CD4-positive, alpha-beta T cell treated with Interleukin-15 for 4 hours (primary cell): ENCODE data around the gene GLIS1.
"Not testable (repeated sequence)": the region's sequence is repeated elsewhere in the genome, so short reads cannot be mapped to it uniquely, and the experiment has no call there.

Experiments
- DNase-seq: peaks from one replicate; pipeline ENCODE4 v3.0.0-alpha.2; 2020; ENCODE audit warnings: low spot score

The GLIS1 gene

DNA sequence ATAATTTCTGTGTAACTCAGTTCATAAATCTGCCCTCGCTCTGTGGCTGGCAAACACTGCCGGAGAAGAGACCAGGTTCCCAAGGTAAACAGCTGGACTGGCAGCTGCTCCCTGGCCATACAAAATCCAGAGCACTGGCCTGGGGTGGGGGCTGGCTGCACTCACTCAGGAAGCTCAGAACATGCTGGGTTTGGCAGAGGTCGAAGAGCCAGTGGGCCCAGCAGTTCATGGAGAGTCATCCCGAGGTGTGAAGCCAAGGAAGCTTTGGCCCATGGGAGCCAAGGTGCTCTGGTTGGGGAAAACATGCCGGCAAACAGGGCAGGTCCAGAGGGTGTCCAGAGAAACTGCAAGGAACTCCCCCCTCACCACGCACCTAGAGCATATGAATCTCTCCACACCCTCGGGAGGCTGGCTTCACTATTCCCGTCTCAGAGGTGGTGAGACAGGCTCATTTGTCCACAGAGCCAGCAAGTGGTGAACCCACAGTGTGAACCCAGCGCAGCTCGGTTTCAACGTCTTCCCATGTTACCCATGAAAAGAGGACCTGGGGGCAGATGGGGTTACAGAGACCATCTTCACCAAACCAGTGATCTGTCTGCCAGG lies 177.4 kb downstream of the GLIS1 start:
- no peak for DNase-seq

DNA sequence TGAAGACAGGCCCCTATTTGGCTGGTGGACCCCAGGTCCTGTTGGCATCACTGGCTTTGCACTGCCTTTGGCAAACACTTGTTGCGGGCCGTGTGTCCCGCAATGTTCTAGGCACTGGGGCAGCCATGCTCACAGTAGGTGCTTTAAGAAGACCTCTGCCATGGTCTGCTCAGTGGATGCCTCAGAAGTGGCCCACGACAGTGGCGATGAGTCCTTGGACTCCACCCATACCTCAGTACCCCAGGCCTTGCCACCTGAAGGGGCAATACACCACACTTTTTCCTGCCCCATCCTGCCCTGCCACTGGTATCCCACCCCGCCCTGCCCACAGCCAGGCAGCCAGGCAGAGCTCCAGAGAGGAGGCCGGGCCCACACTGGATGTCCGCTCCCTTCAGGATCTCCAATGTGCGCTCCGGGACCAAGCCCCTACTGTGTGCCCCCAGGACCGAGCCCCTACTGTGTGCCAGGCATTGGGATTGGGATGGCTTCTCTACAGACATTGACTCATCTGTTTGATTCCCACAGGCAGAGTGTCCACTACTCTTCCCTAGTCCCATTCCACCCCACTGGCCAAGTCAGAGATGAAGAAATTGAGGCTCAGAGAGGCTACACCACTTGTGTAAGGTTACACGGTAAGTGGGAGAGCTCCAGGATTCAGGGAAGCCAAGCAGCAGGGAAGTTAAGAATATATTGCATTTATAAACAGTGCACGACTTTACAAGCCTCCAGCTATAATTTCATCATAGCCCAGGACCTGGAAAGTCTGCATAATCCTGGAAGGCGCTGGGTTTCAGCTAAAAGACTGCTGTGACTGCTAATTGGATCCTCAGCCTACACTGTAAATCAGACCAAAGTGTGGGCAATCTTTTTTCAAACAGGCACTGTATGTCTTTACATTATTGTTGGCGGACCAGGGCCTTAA lies 178.1 kb downstream of the GLIS1 start:
- no peak for DNase-seq

DNA sequence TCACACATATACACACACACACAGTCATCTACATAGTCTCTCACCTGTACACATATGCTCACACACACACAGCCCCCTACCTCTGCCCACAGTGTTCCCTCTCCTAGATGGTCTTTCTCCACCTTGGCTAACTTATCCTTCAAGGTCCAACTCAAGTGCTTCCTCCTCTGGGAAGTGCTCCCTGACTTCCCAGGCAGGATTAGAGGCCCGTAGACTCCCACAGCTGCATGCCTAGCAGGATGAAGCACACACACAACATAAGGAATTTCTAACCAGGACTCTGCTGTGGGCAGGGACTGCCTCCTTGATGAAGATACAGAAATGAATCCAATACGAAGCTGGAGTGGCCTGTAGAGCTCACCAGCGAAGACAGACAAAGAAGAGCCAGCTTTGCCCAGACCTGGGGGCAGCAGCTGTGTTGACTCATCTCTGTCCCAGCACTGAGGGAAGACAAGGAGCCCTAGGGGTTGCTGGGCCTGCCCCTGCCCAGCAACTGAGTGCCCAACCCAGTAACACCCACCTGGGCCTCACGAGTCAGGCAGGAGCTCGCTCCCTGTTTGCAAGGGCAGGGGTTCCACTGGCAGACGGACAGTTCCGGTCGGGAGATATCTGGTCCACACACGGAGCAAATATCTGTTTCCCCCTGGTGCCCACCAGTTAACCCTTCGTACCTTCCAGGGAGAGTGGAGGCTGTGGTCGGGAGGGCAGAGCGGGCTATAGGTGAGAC lies 178.9 kb downstream of the GLIS1 start:
- DNase-seq = no peak

DNA sequence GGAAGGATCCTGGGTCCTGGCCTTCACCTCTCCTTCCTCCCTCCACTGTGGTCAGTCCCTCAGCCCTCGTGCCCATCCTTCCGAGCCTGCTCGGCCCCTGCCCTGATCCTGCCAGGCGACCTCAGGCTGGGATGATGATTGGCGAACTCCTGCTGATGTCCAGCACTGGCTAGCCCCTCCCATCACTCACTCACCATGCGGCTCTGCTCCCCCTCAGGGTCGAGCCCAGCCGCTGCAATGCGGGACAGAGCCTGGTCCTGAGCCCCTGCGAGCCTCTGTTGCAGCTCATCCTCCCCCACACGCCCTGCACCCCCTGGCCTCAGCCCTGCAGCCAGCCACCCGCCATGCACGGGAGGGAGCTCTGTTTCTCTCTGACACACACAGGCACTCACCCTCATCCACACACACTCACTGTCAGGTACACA lies 179.6 kb downstream of the GLIS1 start:
- DNase-seq = no peak

DNA sequence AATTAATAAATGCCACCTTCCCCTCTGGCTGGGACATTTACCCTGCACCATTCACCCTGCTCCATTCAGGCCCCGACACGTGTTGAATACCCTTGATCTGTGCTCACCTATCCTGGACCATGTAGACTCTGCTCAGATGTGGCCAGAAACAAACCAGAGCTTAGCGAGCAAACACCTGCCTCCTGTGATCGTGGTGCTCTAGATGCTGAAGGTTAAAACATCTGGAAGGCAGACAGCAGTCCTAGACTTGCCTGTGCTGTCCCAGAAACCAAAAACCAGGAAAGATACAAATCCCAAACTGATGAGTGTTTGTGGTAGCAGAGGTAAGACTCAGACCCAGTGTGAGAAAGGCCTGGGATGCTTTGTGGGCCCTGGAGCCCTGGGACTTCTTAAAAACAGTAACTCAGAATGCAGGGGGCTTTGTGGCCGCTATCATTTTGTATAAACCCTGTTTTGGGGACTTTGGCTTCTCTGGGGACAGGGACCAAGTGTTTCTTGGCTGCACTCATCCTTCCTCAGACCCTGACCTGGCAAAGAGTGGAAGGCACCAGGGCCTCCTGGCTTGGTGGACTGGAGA lies 180.1 kb downstream of the GLIS1 start:
- no peak for DNase-seq

DNA sequence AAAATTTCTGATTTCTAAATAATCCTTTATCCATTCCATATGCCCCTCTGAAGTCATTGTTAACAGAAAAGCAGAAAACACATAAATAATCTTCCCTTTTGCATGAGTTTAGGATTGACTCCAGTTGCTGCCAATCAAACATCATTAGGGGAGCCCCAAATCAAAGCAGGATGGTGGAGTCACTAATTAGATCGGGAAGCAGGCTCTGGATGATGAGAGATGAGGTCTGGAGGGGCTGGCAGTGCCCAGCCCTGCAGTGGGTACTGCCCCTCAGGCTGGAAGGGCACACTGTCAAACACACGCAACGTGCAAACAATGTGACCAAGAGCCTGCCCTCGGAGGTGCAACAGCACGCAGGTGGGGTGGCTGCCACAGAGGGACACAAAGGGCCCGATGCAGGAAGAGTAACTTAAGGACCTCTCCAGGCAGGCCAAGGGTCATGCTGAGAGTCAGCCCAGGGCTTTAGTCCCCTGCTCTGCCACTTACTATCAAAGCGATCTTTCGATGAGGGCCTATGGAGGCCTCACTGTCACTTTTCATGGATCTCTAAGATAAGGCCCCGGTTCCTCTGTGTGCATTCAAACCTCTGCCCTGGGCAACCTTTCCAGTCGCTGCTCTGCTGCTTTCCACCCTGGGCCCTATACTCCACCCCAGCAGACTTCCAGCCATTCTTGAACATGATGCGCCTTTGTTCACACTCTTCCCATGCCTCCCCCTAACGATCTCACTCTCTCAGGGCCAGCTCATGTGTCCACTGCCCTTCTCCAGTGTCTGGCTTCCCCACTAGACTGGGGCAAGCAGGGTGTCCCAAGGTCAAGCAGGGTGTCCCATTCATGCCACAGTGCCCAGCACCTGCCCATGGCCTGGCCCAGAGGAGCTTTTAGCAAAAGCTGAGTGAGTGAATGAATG lies 180.9 kb downstream of the GLIS1 start:
- no peak for DNase-seq

DNA sequence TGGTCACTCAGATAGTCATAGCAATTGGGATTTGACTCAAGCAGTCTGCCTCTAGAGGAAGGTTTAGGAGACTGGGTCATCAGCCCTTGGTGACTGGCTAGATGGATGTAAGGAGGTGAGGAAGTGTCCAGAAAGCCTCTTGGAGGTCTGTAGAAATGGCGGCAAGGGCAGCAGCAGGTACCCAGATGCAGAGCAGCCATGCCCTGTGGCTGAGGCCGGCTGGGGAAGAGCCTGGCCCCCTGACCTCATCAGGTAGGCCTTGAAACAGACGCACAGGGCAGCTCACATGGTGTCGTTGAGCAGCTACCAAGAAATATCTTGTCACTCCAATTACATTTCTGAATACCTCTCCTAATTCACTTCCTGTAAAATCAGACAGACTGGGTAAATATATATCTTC lies 181.6 kb downstream of the GLIS1 start:
- DNase-seq = no peak

DNA sequence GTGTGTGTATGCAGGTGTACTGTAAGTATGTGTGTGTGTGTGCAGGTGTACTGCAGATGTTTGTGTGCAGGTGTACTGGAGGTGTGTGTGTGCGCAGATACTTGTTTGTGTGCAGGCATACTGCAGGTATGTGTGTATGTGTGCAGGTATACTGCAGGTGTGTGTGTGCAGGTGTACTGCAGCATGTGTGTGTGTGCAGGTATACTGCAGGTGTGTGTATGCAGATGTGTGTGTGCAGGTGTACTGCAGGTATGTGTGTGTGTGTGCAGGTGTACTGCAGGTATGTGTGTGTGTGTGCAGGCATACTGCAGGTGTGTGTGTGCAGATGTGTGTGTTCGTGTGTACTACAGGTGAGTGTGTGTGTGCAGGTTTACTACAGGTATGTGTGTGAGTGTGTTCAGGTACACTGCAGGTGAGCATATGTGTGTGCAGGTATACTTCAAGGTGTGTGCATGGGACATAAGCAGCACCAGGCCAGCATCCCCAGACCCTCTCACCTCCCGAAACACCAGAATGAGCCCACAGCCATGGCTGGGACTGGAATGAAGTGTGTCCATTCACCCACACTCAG lies 182.2 kb downstream of the GLIS1 start:
- DNase-seq = no peak

DNA sequence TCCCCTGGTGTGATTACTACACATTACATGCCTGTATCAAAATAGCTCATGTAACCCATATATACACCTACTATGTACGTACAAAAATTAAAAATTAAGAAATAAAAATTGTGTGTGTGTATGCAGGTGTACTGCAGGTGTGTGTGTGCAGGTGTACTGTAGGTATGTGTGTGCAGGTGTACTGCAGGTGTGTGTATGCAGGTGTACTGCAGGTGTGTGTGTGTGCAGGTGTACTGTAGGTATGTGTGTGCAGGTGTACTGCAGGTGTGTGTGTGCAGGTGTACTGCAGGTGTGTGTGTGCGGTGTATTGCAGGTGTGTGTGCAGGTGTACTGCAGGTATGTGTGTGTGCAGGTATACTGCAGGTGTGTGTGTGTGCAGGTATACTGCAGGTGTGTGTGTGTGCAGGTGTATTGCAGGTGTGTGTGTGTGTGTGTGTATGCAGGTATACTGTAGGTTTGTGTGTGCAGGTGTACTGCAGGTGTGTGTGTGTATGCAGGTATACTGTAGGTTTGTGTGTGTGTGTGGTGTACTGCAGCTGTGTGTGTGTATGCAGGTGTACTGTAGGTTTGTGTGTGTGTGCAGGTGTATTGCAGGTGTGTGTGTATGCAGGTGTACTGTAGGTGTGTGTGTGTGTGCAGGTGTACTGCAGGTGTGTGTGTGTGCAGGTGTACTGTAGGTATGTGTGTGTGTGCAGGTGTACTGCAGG lies 183.2 kb downstream of the GLIS1 start:
- not testable (repeated sequence) for DNase-seq

DNA sequence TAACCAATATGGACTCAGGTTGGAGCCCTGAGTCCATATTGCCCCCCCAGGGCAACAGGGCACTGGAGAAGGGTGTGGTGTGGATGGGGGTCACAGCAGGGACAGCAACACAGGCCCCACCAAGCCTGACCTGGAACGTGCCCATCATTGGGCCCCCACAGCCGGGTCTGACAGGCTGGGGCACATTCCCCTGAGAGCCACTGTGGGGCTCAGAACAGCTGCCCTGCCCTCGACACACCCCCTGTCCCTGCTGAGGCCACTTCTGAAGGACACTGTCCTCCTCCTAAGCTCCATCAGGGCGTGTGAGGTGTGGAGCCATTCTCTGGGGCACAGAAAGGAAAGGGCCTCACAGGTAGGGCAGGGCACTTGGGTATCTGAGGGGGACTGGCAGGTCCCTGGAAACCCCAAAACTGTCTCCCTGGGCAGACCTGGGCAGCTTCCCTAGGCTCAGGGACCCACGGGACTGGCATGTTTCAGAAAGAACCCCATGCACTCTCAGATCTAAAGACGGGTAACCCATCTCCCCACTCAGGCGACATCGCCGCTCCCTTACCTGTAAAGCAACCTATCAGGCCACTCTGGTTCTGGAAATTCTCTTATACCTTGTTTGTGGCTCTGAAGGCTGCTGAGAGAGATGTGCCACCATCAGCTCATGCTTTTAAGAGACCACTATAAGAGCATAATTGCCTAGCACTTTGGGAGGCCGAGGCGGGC lies 184.2 kb downstream of the GLIS1 start:
- DNase-seq = no peak

DNA sequence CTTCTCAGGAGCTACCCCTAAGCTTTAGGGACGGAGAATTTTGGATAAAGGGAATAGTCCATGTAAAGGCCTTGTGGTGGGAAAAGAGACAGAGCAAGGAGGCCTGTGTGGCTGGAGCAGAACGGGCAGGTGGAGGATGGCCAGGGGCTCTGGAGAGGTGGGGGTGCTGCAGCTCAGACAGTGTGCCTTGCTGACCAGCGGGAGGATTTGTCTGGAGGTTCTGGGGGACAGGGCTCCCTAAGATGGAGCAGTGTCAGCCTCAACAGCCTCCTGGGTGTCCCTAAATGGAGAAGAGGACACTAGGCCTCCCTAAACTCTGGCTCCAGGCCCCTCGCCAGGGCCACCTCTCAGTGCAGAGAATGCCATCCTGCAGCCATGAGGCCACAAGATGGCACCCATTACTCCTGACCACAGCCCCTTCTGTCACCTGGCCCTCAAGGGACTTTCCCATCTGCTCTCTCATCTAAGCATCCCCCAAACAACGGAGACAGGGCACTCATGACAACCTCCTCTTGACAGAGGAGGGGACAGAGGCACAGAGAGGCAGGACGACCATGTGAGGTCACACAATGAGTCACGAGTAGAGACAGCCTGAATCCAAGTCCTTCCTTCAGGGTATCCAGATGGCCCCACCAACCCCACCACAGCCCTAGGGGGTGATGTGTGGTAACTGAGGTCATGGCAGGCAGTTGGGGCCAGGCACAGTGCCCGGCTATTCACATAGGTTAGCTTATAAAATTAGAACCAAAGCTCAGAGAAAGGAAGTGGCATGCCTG lies 185.0 kb downstream of the GLIS1 start:
- no peak for DNase-seq

DNA sequence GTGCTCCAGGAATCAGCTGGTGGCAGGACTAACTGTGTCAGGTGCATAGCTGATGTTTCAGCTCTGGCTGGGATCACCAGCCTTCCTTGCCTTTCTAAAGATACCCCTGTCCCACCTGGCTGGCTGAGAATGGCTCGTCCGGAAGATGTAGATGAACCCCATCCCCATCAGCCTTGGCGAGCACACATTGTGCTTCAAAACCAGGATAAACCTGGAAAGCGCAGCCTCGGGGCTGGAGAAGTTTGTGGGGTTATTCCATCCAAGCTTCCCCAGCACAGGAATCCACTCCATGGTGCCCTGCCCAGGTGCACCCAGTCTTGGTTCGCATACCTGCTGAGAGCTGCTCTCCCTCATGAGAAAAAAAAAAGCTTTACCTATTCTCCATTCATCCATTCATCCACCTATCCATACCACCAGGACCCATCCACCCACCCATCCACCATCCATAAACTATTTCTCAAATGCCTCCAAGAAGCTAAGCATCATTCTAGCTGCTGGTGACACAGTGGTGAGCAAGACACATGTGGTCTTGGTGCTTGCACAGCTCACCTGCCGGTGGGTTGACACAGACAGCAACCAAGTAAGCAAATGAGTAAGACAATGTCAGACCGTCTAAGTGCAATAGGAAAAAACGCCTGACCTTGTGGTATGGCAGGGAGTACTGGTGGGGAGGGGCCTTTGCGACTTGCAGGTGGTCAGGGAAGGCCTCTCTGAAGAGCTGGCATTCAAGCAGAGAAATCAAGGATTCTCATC lies 185.8 kb downstream of the GLIS1 start:
- DNase-seq = no peak

DNA sequence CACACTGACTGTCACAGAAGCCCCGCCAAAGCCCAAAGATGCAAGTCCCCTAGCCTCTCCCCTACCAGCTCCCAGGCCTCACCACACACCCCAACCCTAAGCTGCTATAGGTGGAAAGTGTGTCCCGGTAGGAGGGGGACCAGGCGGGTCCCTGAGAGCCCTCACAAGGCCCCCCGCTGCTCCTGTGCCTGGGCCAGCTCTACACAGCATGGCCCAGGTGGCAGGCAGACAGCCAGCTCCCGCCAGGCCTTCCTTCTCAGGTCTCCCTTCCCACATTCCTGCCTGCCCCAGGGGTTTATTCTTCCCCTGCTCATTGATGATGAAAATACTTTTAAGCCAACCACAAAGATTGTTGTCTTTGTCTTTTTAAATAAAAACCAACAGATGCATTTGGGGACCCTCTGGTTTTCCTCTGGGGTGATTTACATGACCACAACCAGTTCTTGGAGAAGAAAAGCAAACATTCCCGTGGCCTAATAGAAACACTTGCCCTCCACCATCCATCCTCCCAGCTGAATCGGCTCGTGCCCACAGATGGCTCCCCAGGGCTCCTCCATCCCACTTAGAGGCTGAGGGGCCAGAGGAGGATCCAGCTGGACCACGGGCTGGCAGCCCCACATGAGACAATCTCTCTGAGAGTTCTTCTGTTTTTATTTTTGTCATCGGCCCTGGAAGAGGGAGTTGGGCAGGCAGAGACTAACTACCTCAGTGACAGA lies 186.7 kb downstream of the GLIS1 start:
- no peak for DNase-seq

DNA sequence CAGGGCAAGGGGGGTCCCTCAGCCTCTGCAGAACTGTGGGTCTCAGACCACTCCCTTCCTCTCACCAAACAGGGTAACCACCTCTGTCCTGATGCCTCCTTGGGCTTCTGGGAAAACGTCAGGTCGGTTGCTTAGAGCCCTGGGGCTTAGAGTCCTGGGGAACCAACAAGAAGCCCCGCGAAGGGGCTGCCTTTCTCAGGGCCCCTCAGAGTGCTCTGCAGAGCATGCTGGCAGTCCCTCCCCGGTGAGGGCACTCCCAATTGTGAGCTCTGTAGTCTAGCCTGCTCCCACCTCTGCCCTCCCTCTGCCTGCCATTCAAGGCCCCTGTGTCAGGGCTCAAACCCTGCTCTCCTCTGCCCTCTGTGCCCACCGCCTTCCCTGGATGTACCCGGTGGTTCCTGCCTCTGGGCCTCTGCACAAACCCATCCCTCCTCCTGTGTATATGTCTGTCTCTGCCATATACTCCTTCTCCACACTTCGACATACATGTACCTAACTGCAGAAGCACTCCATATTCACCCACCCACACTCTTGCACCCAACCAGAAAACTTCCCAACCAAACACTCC lies 187.5 kb downstream of the GLIS1 start:
- DNase-seq = no peak

DNA sequence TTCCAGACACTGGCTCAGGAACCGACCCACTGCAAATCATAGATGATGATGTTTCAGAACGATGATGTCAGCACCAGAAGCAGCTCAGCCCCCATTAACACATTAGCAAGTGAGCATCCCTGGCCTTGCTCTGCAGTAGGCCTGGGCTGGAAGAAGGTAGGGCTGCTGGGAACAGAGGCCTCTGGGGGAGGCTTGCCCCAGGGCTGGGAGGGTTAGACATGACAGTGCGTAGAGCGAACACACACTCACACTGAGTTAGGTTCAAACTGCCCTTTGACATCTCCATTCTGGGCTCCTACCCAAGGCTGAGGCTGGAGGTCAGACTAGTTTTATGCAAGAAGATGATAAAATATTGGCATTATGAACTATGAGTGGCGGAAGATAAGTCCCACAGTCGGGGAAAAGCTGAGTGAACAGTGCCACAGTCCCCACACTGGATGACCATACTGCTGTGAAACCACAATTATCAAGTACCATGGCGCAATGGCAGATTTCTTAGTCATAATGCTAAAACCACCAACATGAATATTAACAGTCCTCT lies 188.7 kb downstream of the GLIS1 start:
- no peak for DNase-seq

DNA sequence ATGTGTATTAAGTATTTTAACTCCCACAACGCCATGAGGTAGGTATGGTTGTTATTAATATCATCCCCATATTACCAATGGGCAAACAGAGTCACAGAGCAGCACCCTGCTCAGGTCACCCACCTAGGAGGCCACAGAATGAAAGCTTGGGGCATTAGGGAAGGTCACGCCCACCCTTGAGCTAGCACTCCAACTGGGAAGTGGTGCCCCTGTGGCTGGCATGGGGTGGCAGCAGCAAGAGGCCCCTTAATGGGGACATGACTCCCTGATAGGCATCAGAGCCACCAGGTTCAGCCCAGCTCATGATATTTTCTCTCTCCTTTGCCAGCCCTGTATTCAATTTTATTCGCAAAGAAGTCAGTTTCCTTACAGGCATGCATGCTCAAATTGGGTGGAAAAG lies 189.2 kb downstream of the GLIS1 start:
- DNase-seq = no peak

DNA sequence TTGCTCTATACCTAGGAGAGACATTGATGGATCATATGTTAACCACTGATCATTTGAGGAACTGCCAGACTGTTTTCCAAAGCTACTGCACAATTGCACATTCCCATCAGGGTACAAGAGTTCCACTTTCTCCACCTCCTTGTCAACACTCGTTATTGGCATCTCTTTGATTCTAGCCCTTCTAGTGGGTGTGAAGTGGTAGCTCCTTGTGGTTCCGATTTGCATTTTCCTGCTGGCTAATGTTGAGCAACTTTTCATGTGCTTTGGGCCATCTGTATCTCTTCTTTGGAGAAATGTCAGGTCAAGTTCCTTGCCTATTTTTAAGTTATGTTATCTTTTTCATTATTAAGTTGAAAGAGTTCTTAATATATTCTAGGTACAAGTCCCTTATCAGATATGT lies 189.7 kb downstream of the GLIS1 start:
- DNase-seq = no peak
